NCI-H2171 (cell line): Measurements from ENCODE around the gene SUDS3.

Source experiments
- DNase-seq: peaks from one replicate; lab custom pipeline; 2025; lab: John Stamatoyannopoulos, UW

Gene SUDS3

DNA sequence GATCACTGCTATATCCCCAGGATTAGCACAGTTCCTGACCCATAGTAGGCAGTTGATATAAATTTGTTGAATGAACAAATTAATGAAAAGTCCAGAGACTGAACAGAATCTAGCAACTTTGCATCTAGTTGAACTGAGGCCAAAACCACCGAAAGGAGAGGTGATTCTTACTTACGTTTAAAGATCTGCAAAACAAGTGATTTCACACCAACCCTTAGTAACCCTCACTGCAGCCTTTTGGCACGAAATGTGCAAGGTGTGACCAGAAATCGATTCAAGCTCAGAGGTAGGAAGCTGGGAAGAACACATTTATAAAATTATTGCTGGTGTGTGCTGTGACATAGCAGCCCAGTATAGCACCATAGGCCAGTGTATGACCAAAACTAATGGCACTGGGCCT is 70.8 kb downstream of the SUDS3 start:
- no peak for DNase-seq

DNA sequence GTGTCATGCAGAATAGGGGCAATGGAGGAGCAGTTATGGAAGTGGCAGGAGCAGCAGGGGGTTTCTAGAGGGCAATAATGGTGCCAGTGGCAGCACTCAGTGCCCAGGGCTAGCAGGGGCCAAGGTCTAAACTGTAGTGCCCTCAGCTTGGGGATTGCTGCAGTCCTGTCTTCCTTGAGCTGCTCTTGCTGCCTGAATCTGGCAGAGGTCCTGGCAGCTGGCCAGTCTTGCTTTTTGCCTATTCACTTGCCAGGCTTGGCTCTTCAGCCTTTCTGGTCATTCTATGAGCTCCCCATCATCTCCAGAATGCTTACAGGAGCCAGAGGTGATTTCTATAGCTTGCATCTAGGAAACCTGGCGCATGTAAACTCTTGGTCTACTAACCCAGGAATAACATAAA is 72.0 kb downstream of the SUDS3 start:
- no peak for DNase-seq

DNA sequence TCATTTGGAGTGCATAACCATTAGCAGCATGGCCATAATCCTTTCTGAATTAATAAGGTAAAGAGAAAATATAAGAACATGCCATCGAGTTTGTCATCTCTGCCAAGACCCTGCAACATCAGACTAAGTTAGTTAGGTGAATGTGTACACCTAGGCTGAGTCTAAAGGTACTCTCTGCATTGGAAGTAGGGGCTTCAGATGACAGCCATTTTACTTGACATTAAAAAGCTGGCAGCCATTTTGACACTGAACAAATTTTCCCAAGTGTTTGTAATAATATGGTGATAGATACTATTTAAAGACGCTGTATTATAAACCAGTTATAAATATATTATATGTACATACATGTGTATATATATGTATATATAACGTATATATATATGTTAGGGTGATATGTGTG is 79.0 kb downstream of the SUDS3 start:
- no peak for DNase-seq

DNA sequence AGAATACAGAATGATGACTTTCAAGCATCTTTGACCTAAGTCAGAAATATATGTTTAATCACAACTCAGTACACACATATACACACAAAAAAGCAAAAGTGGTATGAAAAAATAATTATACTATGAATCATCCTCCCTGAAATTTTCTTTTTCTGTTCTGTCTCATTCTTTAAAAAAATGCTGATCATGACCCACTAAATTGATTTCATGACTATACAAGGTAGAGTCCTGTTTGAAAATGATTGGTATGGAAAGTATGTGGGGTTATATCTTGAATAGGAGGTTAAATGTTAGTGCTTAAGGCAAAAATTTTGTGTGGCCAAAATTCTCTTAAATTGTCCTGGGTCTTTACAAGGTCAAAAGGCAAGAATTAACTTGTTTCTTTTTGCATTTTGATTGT is 80.4 kb downstream of the SUDS3 start:
- DNase-seq: no peak

DNA sequence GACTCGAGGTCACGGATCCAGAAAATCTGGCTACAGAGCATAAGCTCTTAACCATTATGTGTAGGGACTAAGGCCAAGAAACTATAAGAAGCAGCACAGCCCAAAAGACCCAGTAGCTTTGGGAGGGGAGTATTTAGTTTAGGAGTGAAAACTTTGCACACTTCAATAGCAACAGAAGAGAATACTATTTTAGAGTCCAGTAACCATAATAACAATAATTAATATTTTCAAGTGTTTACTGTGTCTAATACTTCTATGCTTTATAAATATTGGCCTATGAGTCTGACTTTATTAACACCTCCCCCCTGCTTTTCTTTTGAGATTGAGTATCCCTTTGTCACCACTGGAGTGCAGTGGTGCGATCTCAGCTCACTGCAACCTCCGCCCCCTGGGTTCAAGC is 82.8 kb downstream of the SUDS3 start:
- DNase-seq: no peak

DNA sequence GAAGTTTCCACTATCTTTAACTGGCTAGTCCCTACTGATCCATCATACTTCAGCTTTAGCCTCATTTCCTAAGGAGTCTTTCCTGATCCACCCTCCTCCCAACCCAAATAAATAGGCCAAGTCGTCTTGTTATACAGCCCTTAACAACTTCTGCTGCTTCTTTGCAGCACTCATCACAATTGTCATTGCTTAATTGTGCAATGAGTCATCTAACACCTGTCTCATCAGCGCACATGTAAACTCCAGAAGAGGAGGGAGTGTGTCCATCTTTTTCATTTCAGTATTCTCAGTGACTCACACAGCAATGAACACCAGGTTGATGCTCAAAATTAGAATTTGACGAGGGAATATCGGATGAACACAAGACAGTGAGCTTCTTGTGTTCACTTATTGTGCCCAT is 87.3 kb downstream of the SUDS3 start:
- DNase-seq: no peak

DNA sequence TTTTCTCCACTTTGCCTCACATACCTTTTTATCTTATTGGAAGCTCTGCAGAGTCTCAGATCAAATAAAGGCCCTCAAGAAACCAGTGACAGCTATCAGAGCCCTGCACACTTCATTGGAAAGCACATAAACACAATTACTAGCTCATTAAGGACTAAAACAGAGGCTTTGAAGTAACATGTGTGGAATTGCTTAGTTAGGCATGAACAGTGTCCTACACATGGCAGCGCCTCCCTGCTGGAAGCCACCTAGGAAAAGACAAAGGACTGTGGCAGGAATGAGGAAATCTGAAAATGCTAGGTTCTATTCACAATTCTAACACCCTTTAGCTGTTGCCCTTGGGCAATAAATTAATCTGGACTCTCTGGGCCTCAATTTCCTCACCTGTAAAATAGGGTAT is 89.4 kb downstream of the SUDS3 start:
- no peak for DNase-seq
